Activated naive CD8-positive, alpha-beta T cell treated with anti-CD3 and anti-CD28 coated beads, Interleukin-2, amount 10 ng/mL, durations not matched to agents 7 days and 5 days (primary cell): ENCODE measurements around the gene UTP25. TPM values are rescaled to one million over a fixed set of nuclear protein-coding genes. Genes with fewer than 3 reads are reported as not detected.

Experiments used
- ATAC-seq: fragments of 150-1000 bp; cut with Tn5 transposase; one replicate; pipeline ENCODE4 v1.10.0; 2021; ENCODE audit warnings: low read depth, moderate library complexity
- POLR2A ChIA-PET: fragments of 350-600 bp; sonication (Branson Sonifier 250); formaldehyde crosslinking; loops from one replicate; lab custom pipeline; 2021; ENCODE audit warnings: antibody characterized with exemption; lab: Charles Lee
- DNase-seq: peaks from one replicate; pipeline ENCODE4 v3.0.0; 2021
- H3K27ac Mint-ChIP-seq: one replicate; pipeline ENCODE4 v1.8.0; 2022; ENCODE audit warnings: mild to moderate bottlenecking, mixed read lengths
- H3K27me3 Mint-ChIP-seq: one replicate; pipeline ENCODE4 v1.8.0; 2022; ENCODE audit warnings: mild to moderate bottlenecking, moderate library complexity, mixed read lengths
- H3K36me3 Mint-ChIP-seq: one replicate; pipeline ENCODE4 v1.8.0; 2021; ENCODE audit warnings: mild to moderate bottlenecking, mixed read lengths
- H3K4me1 Mint-ChIP-seq: one replicate; pipeline ENCODE4 v1.8.0; 2021; ENCODE audit warnings: mixed read lengths
- H3K4me3 Mint-ChIP-seq: one replicate; pipeline ENCODE4 v1.8.0; 2022; ENCODE audit warnings: mild to moderate bottlenecking, moderate library complexity, mixed read lengths
- H3K9me3 Mint-ChIP-seq: one replicate; pipeline ENCODE4 v1.8.0; 2021; ENCODE audit warnings: mixed read lengths
- total RNA-seq, 2 experiments: library from RNA; stranded (reverse); gene quantifications; one replicate each; pipeline ENCODE4 v1.2.3, GENCODE V29; 2021

UTP25 gene
- total RNA-seq, 2 experiments from 2014 or later, result 7.5 to 7.7 TPM

DNA sequence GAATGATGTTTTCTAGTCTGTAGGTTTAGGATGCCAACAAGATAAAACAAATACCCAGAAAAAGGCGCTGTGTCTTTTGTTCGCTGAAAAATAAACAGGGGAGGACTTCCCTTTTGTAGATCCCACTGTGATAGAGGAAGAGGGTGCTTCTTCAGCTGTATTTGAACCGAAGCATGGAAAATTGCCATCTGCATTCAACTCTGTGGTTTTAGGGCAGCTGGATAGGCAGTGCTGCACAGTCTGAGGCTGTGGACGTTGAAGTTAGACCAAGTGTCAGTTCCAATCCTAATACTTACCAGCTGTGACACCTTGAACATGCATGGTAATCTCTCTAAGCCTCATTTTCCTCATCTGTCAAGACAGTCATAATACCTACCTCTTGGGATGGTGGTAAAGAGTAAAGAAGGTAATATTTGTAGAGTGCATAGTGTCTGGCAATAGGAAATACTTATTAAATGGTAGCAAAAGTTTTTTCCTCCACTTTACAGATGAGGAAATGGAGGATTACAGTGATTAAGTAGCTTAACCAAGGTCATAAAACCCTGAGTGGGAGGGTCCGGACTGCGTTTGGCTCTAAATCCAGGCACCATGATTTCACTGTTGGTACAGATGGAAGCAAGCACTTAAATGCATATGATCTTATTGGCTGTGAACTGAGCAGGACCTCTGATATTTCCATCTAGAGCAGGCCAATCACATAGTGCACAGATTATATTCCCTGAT, 48.5 kb downstream of the UTP25 start:
- Mint-ChIP-seq H3K4me3 (no peak overlapping the region), H3K9me3 (no peaks in the 10 kb centered on the region), H3K27ac (no peak overlapping the region), H3K27me3 (peaks cover 19% of the 10 kb centered on the region), H3K4me1 (no peaks in the 10 kb centered on the region), H3K36me3 (no peaks in the 10 kb centered on the region)
- POLR2A ChIA-PET, result no interaction called here
- no peak for DNase-seq
- ATAC-seq, result no peak

DNA sequence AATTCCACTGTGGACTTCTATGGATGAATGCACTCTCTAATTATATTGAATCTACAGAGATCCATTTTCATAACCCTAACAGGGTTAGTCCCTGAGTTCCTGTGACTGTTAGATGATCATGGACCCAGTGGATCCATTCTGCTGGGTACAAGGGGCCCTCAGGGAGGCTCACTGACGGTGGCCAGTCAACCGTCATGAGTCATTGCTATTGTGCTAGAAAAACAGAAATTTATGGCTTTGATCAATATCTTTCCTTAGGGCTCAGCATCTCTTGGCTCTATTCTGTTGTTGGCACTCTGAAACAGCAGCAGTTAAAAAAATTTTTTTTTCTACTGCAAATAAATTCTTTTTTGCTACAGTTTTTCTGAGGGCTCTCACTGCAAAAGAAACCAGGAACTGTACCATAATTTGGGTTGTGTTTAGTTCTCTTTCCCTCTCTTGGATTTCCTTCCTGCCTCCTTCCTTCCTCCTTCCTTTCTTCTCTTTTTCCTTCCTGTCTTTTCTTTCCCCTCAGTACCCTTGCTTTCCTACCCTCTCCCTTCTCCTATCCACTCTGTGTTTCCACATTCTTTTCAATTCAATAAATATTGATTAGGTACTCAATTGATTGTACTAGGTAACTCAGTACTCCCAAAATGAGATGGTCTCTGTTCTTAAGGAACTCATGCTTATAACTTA, 49.5 kb downstream of the UTP25 start:
- H3K4me3 Mint-ChIP-seq, result no peak overlapping the region
- H3K9me3 Mint-ChIP-seq, result no peaks in the 10 kb centered on the region
- H3K36me3 Mint-ChIP-seq, result no peaks in the 10 kb centered on the region
- H3K4me1 Mint-ChIP-seq, result no peaks in the 10 kb centered on the region
- ATAC-seq (no peak), DNase-seq (no peak)
- H3K27ac Mint-ChIP-seq, result no peak overlapping the region
- POLR2A ChIA-PET, result no interaction called here
- H3K27me3 Mint-ChIP-seq, result peaks cover 13% of the 10 kb centered on the region

DNA sequence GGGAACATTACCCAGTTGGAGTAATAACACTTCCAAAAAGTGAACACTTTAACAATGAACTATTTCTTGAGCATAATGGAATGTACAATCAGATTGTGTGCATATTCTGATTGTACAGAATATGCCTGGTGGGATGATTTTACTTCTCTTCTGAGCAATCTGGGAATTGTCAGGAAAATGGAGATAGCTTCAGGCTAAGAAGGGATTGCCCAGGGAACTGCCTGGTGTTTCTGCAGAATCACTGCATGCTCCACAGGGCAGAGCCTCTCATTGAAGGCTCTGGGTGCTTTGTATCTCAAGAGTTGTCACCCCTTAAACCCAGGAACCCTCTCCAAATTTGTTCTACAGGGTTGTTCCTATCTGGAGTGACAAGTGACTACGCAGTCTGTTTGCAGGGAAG, 51.2 kb downstream of the UTP25 start:
- Mint-ChIP-seq H3K9me3 (no peaks in the 10 kb centered on the region), H3K27me3 (peaks cover 14% of the 10 kb centered on the region), H3K27ac (no peak overlapping the region), H3K4me3 (no peak overlapping the region), H3K36me3 (no peaks in the 10 kb centered on the region), H3K4me1 (no peaks in the 10 kb centered on the region)
- DNase-seq (no peak), ATAC-seq (no peak)
- POLR2A ChIA-PET, result no interaction called here

DNA sequence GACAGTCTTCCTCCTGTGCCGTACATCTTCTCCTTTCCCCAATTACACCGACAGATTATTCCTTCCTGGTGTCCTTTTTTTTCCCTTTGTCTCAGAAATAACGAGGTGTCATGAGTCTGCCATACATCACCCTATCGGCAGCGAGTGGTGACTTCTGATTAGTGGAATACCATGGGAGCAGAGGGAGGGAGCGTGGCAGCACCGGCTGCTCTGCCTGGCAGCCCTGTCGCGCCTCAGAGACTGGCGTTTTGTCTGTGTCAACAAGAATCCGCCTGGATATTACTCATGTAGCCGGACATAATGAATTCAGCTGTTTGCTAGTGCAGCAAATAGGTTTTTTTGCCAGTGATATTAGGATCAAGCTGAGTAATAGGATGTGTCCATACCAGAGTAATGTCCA, 51.8 kb downstream of the UTP25 start:
- Mint-ChIP-seq H3K27me3 (peaks cover 13% of the 10 kb centered on the region), H3K36me3 (no peaks in the 10 kb centered on the region), H3K9me3 (no peaks in the 10 kb centered on the region), H3K4me1 (no peaks in the 10 kb centered on the region), H3K4me3 (no peak overlapping the region), H3K27ac (no peak overlapping the region)
- ATAC-seq, result no peak
- no peak for DNase-seq
- POLR2A ChIA-PET, result no interaction called here

DNA sequence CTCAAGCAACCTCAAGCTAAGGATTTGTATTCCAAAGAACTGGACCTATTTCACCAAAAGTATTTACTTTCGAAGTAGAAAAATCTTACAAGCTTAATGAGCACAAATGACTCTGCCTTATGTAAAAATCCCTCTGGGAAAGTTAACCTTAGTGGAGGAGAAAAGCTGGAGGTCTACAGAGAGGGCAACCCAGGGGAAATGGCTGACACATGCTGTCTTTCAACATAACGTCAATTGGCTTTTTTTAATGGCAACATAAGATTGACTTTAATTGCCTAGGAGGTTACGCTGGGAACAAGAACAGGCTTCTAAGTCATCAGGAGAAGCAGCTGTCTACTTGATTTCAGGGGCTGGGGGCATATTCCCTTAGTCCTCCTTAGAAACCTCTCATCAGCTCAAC, 52.3 kb downstream of the UTP25 start:
- DNase-seq (no peak), ATAC-seq (no peak)
- Mint-ChIP-seq H3K27me3 (peaks cover 9% of the 10 kb centered on the region), H3K4me3 (no peak overlapping the region), H3K36me3 (no peaks in the 10 kb centered on the region), H3K9me3 (no peaks in the 10 kb centered on the region), H3K4me1 (no peaks in the 10 kb centered on the region), H3K27ac (no peak overlapping the region)
- POLR2A ChIA-PET, result no interaction called here

DNA sequence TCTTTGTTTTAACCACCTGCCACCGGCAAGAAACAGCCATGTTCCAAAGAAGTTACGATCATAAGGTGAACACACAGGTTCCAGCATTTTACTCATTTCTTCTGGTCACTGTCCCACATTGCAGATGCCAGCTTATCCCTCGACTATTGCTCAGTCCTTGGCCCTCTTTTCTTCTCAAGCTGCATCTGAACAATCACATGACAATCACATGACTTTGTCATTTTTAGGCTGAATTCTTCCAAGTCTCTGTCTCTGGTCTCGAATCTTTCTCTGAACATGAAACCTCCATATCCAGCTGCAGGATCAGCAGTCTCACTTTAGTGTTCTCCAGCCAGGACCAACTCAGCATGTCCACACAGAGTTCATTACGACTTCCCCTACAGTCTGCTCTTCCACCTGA, 53.8 kb downstream of the UTP25 start:
- DNase-seq (no peak), ATAC-seq (no peak)
- no peak overlapping the region for H3K27ac Mint-ChIP-seq
- H3K4me1 Mint-ChIP-seq, result no peaks in the 10 kb centered on the region
- POLR2A ChIA-PET, result no interaction called here
- H3K9me3 Mint-ChIP-seq, result no peaks in the 10 kb centered on the region
- no peaks in the 10 kb centered on the region for H3K36me3 Mint-ChIP-seq
- H3K27me3 Mint-ChIP-seq, result peaks cover 13% of the 10 kb centered on the region
- H3K4me3 Mint-ChIP-seq, result no peak overlapping the region

DNA sequence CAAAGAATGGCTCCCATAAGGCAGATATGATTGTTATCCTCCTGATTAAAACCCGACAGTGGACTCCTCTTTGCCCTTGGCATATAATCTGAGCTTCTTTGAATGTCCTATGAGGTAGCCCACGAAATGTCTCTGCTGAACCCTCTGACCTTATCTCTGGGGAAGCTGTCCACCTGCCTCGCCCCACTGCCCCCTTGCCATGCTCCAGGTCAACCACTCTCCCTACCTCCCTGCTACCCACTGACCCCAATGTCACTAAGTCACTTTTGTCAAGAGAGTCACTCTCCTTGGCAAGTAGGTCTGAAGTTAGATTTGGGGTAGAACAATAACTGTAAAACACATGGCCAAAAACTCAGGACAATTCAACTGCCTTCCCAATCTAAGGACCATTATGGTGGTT, 54.5 kb downstream of the UTP25 start:
- H3K4me1 Mint-ChIP-seq, result no peaks in the 10 kb centered on the region
- ATAC-seq (no peak), DNase-seq (no peak)
- no peak overlapping the region for H3K4me3 Mint-ChIP-seq
- no peak overlapping the region for H3K27ac Mint-ChIP-seq
- H3K27me3 Mint-ChIP-seq, result peaks cover 13% of the 10 kb centered on the region
- no peaks in the 10 kb centered on the region for H3K9me3 Mint-ChIP-seq
- POLR2A ChIA-PET, result no interaction called here
- H3K36me3 Mint-ChIP-seq, result no peaks in the 10 kb centered on the region

DNA sequence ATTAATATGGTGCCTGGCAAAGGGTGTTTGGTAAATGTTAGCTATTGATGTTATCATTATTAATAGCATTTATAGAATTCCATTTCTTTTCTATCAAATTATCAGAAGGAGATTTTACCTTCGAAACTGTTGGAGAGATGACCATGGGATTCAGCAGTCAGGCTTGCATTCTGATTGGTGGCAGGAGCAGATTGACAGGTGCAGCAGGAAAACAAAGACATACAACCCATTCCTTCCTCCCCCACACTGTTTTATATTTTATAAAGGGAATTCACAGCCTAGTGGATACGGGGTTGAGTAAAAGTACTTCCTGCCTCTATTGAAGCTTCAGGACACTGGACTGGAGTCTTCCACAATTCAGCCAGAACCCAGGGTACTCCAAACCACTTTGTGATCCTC, 55.2 kb downstream of the UTP25 start:
- no peak for DNase-seq
- Mint-ChIP-seq H3K4me1 (no peaks in the 10 kb centered on the region), H3K9me3 (no peaks in the 10 kb centered on the region), H3K27ac (no peak overlapping the region), H3K36me3 (no peaks in the 10 kb centered on the region), H3K27me3 (peaks cover 13% of the 10 kb centered on the region), H3K4me3 (no peak overlapping the region)
- no peak for ATAC-seq
- POLR2A ChIA-PET, result no interaction called here

DNA sequence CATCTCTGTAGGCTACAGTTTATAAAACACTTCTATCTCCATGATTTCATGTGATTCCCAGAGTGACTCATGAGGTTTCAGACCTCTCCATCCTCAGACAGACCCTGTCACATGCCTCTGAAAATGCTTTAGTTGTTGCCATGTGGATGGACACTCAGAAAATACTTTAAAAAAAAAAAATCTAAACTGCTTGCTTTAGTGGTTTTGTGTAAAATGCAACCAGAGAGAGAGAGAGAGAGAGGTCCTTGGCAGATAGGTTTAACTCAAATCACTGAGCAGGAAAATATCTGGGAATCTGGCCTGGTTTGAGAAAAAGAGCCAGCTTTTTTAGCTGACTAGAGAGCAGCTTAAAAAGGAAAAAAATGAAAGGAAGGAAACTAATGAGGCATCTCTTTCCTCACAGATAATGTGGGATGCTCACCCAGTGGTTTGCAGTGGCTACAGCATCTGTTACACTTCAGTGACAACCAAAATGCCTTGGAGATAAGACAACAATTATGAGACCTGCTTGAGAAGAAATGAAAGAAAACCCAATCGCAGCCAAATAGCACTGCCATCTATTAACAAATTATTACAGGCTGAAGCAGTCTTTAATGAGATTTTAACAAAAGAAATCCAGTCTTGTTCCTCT, 55.7 kb downstream of the UTP25 start:
- H3K27ac Mint-ChIP-seq, result no peak overlapping the region
- H3K4me3 Mint-ChIP-seq, result no peak overlapping the region

DNA sequence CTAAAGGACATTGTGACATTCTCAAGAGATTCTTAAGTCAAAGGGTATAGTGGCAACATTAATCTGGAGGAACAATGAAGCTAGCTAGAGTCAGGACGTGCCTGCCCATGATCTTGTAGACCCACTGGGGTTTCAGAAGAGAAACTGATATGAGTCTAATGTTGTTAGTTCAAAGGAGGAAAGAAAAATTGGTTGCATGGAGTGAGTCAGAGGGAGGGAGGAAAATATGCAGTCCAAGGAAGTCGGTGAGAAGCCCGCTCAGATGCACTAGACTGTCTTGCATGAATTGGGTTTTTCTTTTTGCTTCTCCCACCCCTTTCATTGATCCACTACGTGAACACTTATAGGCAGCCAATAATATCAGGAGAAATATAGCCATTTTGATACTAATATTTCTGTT, 56.5 kb downstream of the UTP25 start:
- Mint-ChIP-seq H3K9me3 (no peaks in the 10 kb centered on the region), H3K4me1 (no peaks in the 10 kb centered on the region), H3K27ac (no peak overlapping the region), H3K4me3 (no peak overlapping the region), H3K36me3 (no peaks in the 10 kb centered on the region), H3K27me3 (peaks cover 11% of the 10 kb centered on the region)
- POLR2A ChIA-PET, result no interaction called here
- ATAC-seq (no peak), DNase-seq (no peak)

More for the DNA sequence above, 55.7 kb downstream of the UTP25 start:
- no peaks in the 10 kb centered on the region for H3K36me3 Mint-ChIP-seq
- no peaks in the 10 kb centered on the region for H3K9me3 Mint-ChIP-seq
- peaks cover 13% of the 10 kb centered on the region for H3K27me3 Mint-ChIP-seq
- no peaks in the 10 kb centered on the region for H3K4me1 Mint-ChIP-seq
- ATAC-seq (no peak), DNase-seq (no peak)
- POLR2A ChIA-PET, result no interaction called here

DNA sequence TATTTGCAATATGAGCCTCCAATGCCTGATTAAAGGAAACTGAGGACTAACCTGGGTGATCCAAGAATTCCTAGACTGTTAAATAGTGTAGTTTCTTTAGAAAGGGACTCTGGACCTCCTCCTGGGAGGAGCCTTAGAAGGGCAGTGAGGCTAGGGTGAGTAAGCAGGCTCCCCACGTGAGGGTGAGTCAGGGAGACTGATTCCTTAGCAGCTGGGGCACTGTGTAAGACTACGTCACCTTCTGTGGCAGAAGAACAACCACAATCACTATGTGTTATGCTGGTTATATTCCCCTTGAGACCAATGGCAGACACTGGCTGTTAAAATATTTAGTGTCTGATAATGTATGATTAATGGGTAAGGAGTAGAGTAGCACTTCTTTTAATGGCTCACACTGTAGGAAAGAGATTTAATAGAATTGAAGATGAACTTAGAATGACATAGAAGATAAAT, 56.9 kb downstream of the UTP25 start:
- Mint-ChIP-seq H3K36me3 (no peaks in the 10 kb centered on the region), H3K27me3 (peaks cover 11% of the 10 kb centered on the region)
- ATAC-seq, result no peak

DNA sequence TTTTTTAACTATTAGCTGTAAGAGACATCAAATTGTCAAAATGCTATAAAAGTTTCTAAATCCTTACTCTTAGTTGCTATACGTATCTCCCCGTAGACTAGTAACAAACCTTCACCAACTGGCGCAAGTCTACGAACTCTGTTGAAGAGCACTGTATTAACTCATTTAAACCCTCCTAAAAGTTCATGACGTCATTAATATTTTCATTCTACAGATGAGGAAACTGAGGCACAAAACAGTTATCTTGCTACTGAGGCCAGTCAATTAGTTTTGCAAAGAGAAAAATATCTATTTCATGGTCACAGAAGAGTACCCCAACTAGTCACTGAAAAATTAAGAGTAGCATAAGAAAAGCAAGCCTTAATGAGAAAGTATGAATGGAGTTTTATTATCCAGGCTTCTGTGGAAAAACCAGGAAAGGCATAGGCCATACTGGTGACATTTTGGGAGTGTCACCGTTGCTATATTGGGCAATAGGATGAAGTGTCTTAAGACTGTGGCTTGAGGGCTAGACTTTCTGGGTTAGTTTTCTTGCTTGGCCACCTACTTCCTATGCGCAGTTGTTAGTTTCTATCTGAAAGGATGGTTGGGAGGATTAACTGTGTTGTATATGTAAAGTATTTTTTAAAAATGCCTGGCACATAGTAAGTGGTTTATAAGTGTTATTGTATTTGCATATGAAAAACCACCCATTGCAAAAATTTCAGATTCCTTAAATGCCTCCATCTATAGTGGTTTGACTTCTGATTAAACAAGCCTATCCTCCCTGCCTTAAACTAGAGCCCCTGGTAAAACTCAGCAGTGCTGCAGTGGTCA, 57.8 kb downstream of the UTP25 start:
- ATAC-seq, result no peak
- POLR2A ChIA-PET, result no interaction called here
- Mint-ChIP-seq H3K27me3 (peaks cover 7% of the 10 kb centered on the region), H3K27ac (no peak overlapping the region), H3K36me3 (no peaks in the 10 kb centered on the region), H3K4me3 (no peak overlapping the region), H3K4me1 (no peaks in the 10 kb centered on the region), H3K9me3 (no peaks in the 10 kb centered on the region)
- DNase-seq, result no peak

More for the DNA sequence above, 56.9 kb downstream of the UTP25 start:
- Mint-ChIP-seq H3K27ac (no peak overlapping the region), H3K4me1 (no peaks in the 10 kb centered on the region), H3K4me3 (no peak overlapping the region), H3K9me3 (no peaks in the 10 kb centered on the region)
- DNase-seq, result no peak
- POLR2A ChIA-PET, result no interaction called here

DNA sequence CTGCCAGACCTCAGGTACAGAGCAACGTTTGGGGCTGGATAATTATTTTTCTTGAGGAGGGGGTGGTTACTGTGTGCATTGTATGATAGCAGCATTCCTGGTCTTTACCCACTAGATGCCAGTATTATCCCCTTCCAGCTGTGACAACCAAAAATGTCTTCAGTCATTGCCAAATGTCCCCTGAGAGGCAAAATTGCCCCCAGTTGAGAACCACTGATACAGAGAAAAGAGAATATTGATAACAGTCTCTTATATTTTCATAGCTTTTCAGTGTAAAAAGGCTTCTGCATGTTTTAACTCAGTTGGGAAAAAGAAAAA, 58.4 kb downstream of the UTP25 start:
- Mint-ChIP-seq H3K27me3 (peaks cover 7% of the 10 kb centered on the region), H3K27ac (no peak overlapping the region), H3K4me1 (no peaks in the 10 kb centered on the region), H3K9me3 (no peaks in the 10 kb centered on the region), H3K36me3 (no peaks in the 10 kb centered on the region), H3K4me3 (no peak overlapping the region)
- POLR2A ChIA-PET, result no interaction called here
- ATAC-seq (no peak), DNase-seq (no peak)
